ENCODE results near the gene IGSF3. TPM values are rescaled to one million over a fixed set of nuclear protein-coding genes. Genes with fewer than 3 reads are reported as not detected.

IGSF3 gene
- total RNA-seq, result under 1 TPM; 0.03 to 0.91 TPM

DNA sequence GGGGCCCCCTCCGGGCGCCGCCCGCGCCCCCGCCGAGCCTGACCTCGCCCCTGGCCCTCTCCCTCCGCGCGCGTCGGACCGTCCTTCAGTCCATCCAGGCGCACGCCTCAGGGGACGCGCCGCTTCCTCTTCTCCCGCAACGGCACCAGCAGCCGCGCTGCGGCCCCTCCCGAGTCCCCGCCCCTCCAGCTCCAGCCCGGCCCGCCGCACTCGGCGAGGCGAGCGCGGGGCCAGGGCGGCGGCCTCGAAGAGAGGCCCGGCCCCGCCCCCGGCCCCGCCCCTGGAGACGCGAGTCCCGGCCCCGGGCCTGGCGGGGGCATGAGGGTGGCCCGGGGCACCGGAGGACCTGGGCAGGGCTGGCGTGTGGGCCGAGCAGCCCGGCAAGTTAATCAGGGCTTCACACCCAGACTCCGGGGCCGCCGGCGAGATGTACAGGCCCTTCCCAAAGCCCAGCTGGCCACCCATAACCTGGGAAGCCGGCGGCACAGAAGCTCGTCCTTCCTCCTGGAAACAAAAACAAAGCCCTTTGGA, at the start of gene IGSF3:
Gene IGSF3 (minus strand): TSS at position 159 of the 531 bp plus-strand sequence. CDS start 1,407 bp downstream, outside the sequence.
- Mint-ChIP-seq H3K27ac (no peak within 1 kb of the TSS), H3K4me3 (peak within 1 kb of the TSS; percentile 61), H3K4me1 (peaks cover 12% of the 10 kb centered on the region), H3K36me3 (no peaks in the 10 kb centered on the region), H3K9me3 (ENCODE audit: low read depth) (no peaks in the 10 kb centered on the region), H3K27me3 (peaks cover 68% of the 10 kb centered on the region)
- CTCF ChIA-PET, result interaction anchor here (0.7 to 2.8 kb wide), 2 partner anchors 10 to 31 kb away, joined by 3 to 8 read pairs; no protein-coding TSS in a partner anchor
- DNase-seq (peak; percentile 59), ATAC-seq (peak; percentile 91)

DNA sequence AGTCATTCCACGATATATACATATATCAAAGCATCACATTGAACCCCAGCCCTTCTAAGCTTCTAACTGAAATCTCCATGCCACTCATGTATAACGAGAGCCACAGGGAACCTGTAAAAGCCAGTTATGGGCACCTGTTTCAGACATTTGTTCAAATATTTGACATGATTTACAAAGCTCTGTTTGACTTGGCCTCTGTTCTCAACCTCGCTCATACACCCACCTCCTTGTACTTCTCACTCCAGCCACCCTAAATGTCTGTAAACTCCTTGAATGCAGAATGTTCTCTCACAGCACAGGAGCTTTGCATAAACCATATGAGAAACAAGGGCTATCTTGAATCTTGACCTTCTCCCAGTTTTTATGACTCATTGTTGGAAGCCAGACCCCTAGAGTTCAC, 49.8 kb upstream of the IGSF3 start:
- ATAC-seq, result no peak

DNA sequence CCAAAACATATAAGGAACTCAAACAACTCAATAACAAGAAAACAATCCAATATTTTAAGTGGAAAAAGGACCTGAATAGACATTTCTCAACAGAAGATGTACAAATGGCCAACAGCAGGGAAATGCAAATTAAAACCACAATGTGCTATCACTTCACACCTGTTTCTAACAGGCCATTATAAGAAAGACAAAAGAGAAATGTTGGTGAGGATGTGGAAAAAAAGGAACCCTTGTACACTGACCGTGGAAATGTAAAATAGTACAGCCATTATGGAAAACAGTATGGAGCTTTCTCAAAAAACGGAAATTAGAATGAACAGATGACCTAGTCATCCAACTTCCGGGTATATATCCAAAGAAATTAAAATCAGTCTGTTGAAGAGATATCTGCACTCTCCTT, 48.9 kb upstream of the IGSF3 start:
- CTCF ChIA-PET, result interaction anchor here (1.9 kb wide), 1 partner anchor 8 kb away, joined by 5 read pairs; no protein-coding TSS in a partner anchor
- ATAC-seq (no peak), DNase-seq (no peak)
- no peak overlapping the region for H3K27ac Mint-ChIP-seq
- peaks cover 16% of the 10 kb centered on the region for H3K27me3 Mint-ChIP-seq
- peaks cover 2% of the 10 kb centered on the region for H3K4me1 Mint-ChIP-seq
- H3K9me3 Mint-ChIP-seq (ENCODE audit: low read depth), result peaks cover 2% of the 10 kb centered on the region
- H3K4me3 Mint-ChIP-seq, result no peak overlapping the region
- H3K36me3 Mint-ChIP-seq, result no peaks in the 10 kb centered on the region

More for the DNA sequence above, 49.8 kb upstream of the IGSF3 start:
- CTCF ChIA-PET, result interaction anchor here (1.9 kb wide), 1 partner anchor 8 kb away, joined by 5 read pairs; no protein-coding TSS in a partner anchor
- H3K27ac Mint-ChIP-seq, result no peak overlapping the region
- H3K4me1 Mint-ChIP-seq, result peaks cover under 1% of the 10 kb centered on the region
- H3K36me3 Mint-ChIP-seq, result no peaks in the 10 kb centered on the region
- no peak for DNase-seq
- H3K9me3 Mint-ChIP-seq (ENCODE audit: low read depth), result peaks cover 2% of the 10 kb centered on the region
- H3K27me3 Mint-ChIP-seq, result peaks cover 16% of the 10 kb centered on the region
- H3K4me3 Mint-ChIP-seq, result no peak overlapping the region

DNA sequence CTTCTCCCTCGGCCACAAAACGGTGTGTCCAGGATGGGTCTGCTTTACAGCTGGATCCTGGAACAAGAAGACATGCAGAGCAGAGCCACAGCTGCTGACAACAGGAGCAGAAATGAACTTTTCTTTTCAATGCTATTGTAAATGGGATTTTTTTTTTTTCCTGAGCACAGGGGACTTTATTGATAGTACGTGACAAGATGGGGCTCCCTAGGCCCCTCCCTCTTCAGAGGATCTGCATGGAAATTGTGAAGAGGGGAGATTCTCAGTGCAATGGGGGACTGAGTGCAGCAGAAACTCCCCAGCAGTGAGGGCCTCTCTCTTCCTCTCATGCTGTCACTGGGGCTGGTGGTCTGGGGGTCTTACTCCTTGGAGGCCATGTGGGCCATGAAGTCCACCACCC, 45.9 kb upstream of the IGSF3 start:
- Mint-ChIP-seq H3K27ac (no peak overlapping the region), H3K4me3 (no peak overlapping the region), H3K9me3 (ENCODE audit: low read depth) (peaks cover 2% of the 10 kb centered on the region), H3K4me1 (peaks cover 3% of the 10 kb centered on the region), H3K27me3 (peaks cover 16% of the 10 kb centered on the region), H3K36me3 (no peaks in the 10 kb centered on the region)
- DNase-seq (no peak), ATAC-seq (no peak)
- CTCF ChIA-PET, result no interaction called here

DNA sequence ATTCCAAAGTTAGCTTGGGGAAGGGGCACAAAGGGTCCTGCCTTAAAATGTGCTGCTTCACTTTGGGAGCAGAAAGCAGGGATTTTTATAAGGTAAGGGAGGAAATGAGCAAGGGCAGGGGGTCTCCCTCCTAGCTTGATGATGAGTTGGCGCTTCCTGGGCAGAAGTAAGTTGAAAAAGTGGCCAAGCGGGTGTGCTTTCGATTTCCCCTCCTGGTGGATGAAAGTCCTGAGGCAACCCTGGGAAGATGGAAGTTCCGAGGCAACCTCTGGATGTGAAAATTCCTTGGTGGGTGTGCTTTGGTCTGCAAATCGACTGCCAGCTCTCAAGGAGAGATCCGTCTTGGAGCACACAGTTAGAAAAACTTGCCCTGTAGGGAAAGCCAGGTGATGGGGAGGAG, 45.0 kb upstream of the IGSF3 start:
- H3K4me1 Mint-ChIP-seq, result peaks cover 3% of the 10 kb centered on the region
- H3K27me3 Mint-ChIP-seq, result peaks cover 13% of the 10 kb centered on the region
- H3K4me3 Mint-ChIP-seq, result no peak overlapping the region
- peaks cover 2% of the 10 kb centered on the region for H3K9me3 Mint-ChIP-seq (ENCODE audit: low read depth)
- no peak overlapping the region for H3K27ac Mint-ChIP-seq
- DNase-seq (no peak), ATAC-seq (no peak)
- H3K36me3 Mint-ChIP-seq, result no peaks in the 10 kb centered on the region
- CTCF ChIA-PET, result interaction anchor here (1.3 kb wide), 1 partner anchor 345 kb away, joined by 3 read pairs; no protein-coding TSS in a partner anchor

- DNase-seq, result no peak
- CTCF ChIA-PET, result interaction anchor here (1.3 kb wide), 1 partner anchor 346 kb away, joined by 3 read pairs; no protein-coding TSS in a partner anchor
- no peak overlapping the region for H3K4me3 Mint-ChIP-seq
- no peak overlapping the region for H3K27ac Mint-ChIP-seq
- ATAC-seq, result no peak
- H3K27me3 Mint-ChIP-seq, result peaks cover 4% of the 10 kb centered on the region
- peaks cover 3% of the 10 kb centered on the region for H3K4me1 Mint-ChIP-seq
- H3K9me3 Mint-ChIP-seq (ENCODE audit: low read depth), result no peaks in the 10 kb centered on the region
- H3K36me3 Mint-ChIP-seq, result no peaks in the 10 kb centered on the region
These were observed 43.8 kb upstream of the IGSF3 start for GRCh38 chr1:116711263-116711840.

- no peak for DNase-seq
- no peak overlapping the region for H3K4me3 Mint-ChIP-seq
- H3K27me3 Mint-ChIP-seq, result no peaks in the 10 kb centered on the region
- ATAC-seq, result no peak
- no peaks in the 10 kb centered on the region for H3K9me3 Mint-ChIP-seq (ENCODE audit: low read depth)
- no peak overlapping the region for H3K27ac Mint-ChIP-seq
- peaks cover 3% of the 10 kb centered on the region for H3K4me1 Mint-ChIP-seq
- peaks cover 1% of the 10 kb centered on the region for H3K36me3 Mint-ChIP-seq
- CTCF ChIA-PET, result interaction anchor here (0.6 to 3.0 kb wide), 3 partner anchors 14 to 558 kb away, joined by 3 to 10 read pairs (median 4); no protein-coding TSS in a partner anchor
These were observed 43.1 kb upstream of the IGSF3 start for GRCh38 chr1:116710420-116711262.

DNA sequence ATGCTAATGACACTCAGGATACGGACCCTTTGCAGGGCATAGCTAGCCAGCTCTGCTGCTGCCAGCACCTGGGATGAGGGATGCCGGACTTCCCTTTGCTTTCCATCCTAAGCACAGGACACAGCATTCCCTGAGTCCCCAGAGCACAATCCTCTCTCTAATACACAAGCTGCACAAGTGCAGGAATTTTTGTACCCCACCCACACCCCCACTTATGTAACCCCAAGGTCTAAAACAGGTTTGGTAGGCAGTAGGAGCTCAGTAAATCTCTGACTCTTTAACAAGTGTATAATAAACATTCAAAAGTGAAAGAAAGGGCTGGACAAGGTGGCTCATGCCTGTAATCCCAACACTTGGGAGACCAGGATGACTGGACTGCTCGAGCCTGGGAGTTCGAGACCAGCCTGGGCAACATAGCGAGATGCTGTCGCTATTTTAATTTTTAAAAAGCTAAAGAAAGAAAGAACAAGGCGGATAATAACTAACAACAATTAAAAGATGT, 42.2 kb upstream of the IGSF3 start:
- CTCF ChIA-PET, result interaction anchor here (1.0 to 3.0 kb wide), 2 partner anchors 15 to 171 kb away, joined by 4 to 10 read pairs; no protein-coding TSS in a partner anchor
- Mint-ChIP-seq H3K27me3 (no peaks in the 10 kb centered on the region), H3K4me1 (peaks cover 3% of the 10 kb centered on the region), H3K4me3 (no peak overlapping the region), H3K36me3 (peaks cover 1% of the 10 kb centered on the region), H3K27ac (no peak overlapping the region), H3K9me3 (ENCODE audit: low read depth) (no peaks in the 10 kb centered on the region)
- DNase-seq (no peak), ATAC-seq (no peak)

- H3K4me3 Mint-ChIP-seq, result no peak overlapping the region
- H3K27ac Mint-ChIP-seq, result no peak overlapping the region
- no peaks in the 10 kb centered on the region for H3K9me3 Mint-ChIP-seq (ENCODE audit: low read depth)
- CTCF ChIA-PET, result interaction anchor here (3.0 kb wide), 1 partner anchor 16 kb away, joined by 10 read pairs; no protein-coding TSS in a partner anchor
- no peaks in the 10 kb centered on the region for H3K27me3 Mint-ChIP-seq
- DNase-seq, result no peak
- H3K4me1 Mint-ChIP-seq, result peaks cover 3% of the 10 kb centered on the region
- peaks cover 1% of the 10 kb centered on the region for H3K36me3 Mint-ChIP-seq
- no peak for ATAC-seq
These were observed 40.8 kb upstream of the IGSF3 start for GRCh38 chr1:116708255-116708900.

GRCh38 chr1:116706841-116707240, 39.3 kb upstream of the IGSF3 start:
- CTCF ChIA-PET, result no interaction called here
- Mint-ChIP-seq H3K36me3 (peaks cover 1% of the 10 kb centered on the region), H3K9me3 (ENCODE audit: low read depth) (no peaks in the 10 kb centered on the region), H3K27me3 (no peaks in the 10 kb centered on the region), H3K4me3 (no peak overlapping the region), H3K27ac (no peak overlapping the region), H3K4me1 (peaks cover 1% of the 10 kb centered on the region)
- ATAC-seq, result no peak
- no peak for DNase-seq

GRCh38 chr1:116706123-116706522, 38.6 kb upstream of the IGSF3 start:
- H3K4me1 Mint-ChIP-seq, result peaks cover under 1% of the 10 kb centered on the region
- CTCF ChIA-PET, result no interaction called here
- H3K9me3 Mint-ChIP-seq (ENCODE audit: low read depth), result no peaks in the 10 kb centered on the region

DNA sequence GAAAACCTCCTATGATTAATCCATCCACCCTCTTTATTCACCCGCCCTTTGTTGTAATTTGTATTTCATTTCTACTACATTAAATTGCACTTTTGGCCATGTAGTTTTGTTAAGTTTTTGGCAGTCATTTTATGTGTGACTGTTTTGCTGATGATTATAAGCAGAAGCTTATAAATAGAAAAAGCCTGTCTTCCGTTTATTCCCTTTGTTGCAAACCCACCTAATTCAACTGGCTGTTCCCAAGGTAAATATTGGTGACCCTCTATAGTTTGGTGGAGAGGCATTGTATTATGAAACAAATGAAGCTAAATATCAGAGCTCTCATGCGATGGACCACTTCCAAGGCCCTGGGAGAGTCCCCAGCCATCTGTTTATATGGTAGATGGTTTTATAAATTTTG, 36.7 kb upstream of the IGSF3 start:
- H3K36me3 Mint-ChIP-seq, result peaks cover 1% of the 10 kb centered on the region
- H3K27ac Mint-ChIP-seq, result no peak overlapping the region
- no peaks in the 10 kb centered on the region for H3K27me3 Mint-ChIP-seq
- CTCF ChIA-PET, result no interaction called here
- H3K4me3 Mint-ChIP-seq, result no peak overlapping the region
- DNase-seq (no peak), ATAC-seq (no peak)
- no peaks in the 10 kb centered on the region for H3K9me3 Mint-ChIP-seq (ENCODE audit: low read depth)
- no peaks in the 10 kb centered on the region for H3K4me1 Mint-ChIP-seq

More at GRCh38 chr1:116706123-116706522, 38.6 kb upstream of the IGSF3 start:
- Mint-ChIP-seq H3K36me3 (peaks cover 1% of the 10 kb centered on the region), H3K27me3 (no peaks in the 10 kb centered on the region), H3K4me3 (no peak overlapping the region), H3K27ac (no peak overlapping the region)
- DNase-seq (no peak), ATAC-seq (no peak)

GRCh38 chr1:116699605-116700004, 32.1 kb upstream of the IGSF3 start:
- Mint-ChIP-seq H3K27me3 (no peaks in the 10 kb centered on the region), H3K36me3 (no peaks in the 10 kb centered on the region)
- ATAC-seq, result no peak

More at GRCh38 chr1:116699605-116700004, 32.1 kb upstream of the IGSF3 start:
- no peak overlapping the region for H3K4me3 Mint-ChIP-seq
- DNase-seq, result no peak
- CTCF ChIA-PET, result no interaction called here
- H3K9me3 Mint-ChIP-seq (ENCODE audit: low read depth), result no peaks in the 10 kb centered on the region
- H3K4me1 Mint-ChIP-seq, result no peaks in the 10 kb centered on the region
- no peak overlapping the region for H3K27ac Mint-ChIP-seq
